Panc1 (cell line): ENCODE measurements around the gene TNFAIP8L1. TPM values are rescaled to one million over a fixed set of nuclear protein-coding genes. Genes with fewer than 3 reads are reported as not detected.

Source experiments
- ATAC-seq: fragments of 200-7000 bp; cut with Tn5 transposase; 2 replicates; pipeline ENCODE4 v1.9.1; 2020; ENCODE audit warnings: mild to moderate bottlenecking, moderate library complexity
- BruUV-seq: library from RNA; stranded (reverse); fragments of 400-500 nt; replicated peaks from 2 replicates; lab custom pipeline; 2021; lab: Mats Ljungman, UMichigan
- CTCF ChIA-PET: fragments of 300-600 bp; sonication (Branson Sonifier 250); formaldehyde crosslinking; loops from one replicate; lab custom pipeline; 2022; ENCODE audit warnings: antibody characterized with exemption; lab: Charles Lee
- POLR2A ChIA-PET: fragments of 300-600 bp; sonication (Branson Sonifier 250); formaldehyde crosslinking; loops from one replicate; lab custom pipeline; 2022; ENCODE audit warnings: antibody characterized with exemption; lab: Charles Lee
- DNase-seq: peaks from one replicate; pipeline ENCODE4 v3.0.0-alpha.2; 2010; ENCODE audit warnings: low read depth, low spot score
- H3K27ac ChIP-seq: 2 replicates; pipeline ENCODE4 v1.5.1; 2011; ENCODE audit warnings: mild to moderate bottlenecking, low read length, inconsistent platforms
- H3K27me3 ChIP-seq: fragments of 200-500 bp; sonication (Bioruptor generic); 2 replicates; pipeline ENCODE4 v1.6.0; 2014; ENCODE audit warnings: low read length, inconsistent platforms; ENCODE audit not compliant: control insufficient read depth, insufficient read depth
- H3K36me3 ChIP-seq: fragments of 200-500 bp; sonication (Bioruptor generic); 2 replicates; pipeline ENCODE4 v1.5.1; 2014; ENCODE audit warnings: inconsistent platforms, mild to moderate bottlenecking, low read length, moderate library complexity; ENCODE audit not compliant: control insufficient read depth, insufficient read depth
- H3K4me1 ChIP-seq: 2 replicates; pipeline ENCODE4 v1.5.1; 2011; ENCODE audit warnings: inconsistent platforms, mild to moderate bottlenecking, low read length, moderate library complexity; ENCODE audit not compliant: control insufficient read depth, insufficient read depth
- H3K4me3 ChIP-seq, 2 experiments: 2 replicates each; pipeline ENCODE4 v1.5.1; 2011 to 2012; ENCODE audit warnings: low read depth in 2 of 2, low read length in 2 of 2, mild to moderate bottlenecking in 2 of 2, inconsistent platforms in 1 of 2, moderate library complexity in 1 of 2
- H3K9me3 ChIP-seq: fragments of 200-500 bp; sonication (Bioruptor generic); 2 replicates; pipeline ENCODE4 v1.5.1; 2014; ENCODE audit warnings: low read depth, mild to moderate bottlenecking, inconsistent platforms, low read length, moderate library complexity; ENCODE audit not compliant: control insufficient read depth, insufficient read depth
- POLR2AphosphoS5 ChIP-seq: IDR thresholded peaks from 2 replicates; pipeline ENCODE4 v1.6.1; 2012; ENCODE audit warnings: mild to moderate bottlenecking, low read depth, low read length, moderate library complexity
- SIN3A ChIP-seq: IDR thresholded peaks from 2 replicates; pipeline ENCODE4 v1.6.1; 2012; ENCODE audit warnings: low read depth, mild to moderate bottlenecking, low read length, moderate library complexity, borderline replicate concordance; ENCODE audit not compliant: insufficient read depth
- TCF7L2 ChIP-seq: IDR thresholded peaks from 2 replicates; pipeline ENCODE4 v1.6.1; 2011; ENCODE audit warnings: mild to moderate bottlenecking, low read depth, low read length, inconsistent platforms
- in situ Hi-C: cut with HindIII; loops from 2 replicates; pipeline ENCODE4 v1.10.0; 2016; ENCODE audit warnings: low sequenced_read_pairs, low pct_unique_long_range_greater_than_20kb
- intact Hi-C: fragments of 100-400 bp; cut with micrococcal nuclease; formaldehyde crosslinking; loops from one replicate; pipeline ENCODE4 v1.10.0; 2022; ENCODE audit not compliant: unreplicated experiment
- total RNA-seq: library from RNA; stranded (reverse); gene quantifications from one replicate; pipeline ENCODE4 v1.2.1, GENCODE V29; 2021; ENCODE audit not compliant: unreplicated experiment
- TF ChIP-seq, protein P1 (sequence below): fragments of 450-650 bp; IDR thresholded peaks from 2 replicates; pipeline ENCODE4 v1.5.1; 2017; ENCODE audit warnings: mild to moderate bottlenecking
- TF ChIP-seq, protein P2 (sequence below), 2 experiments: IDR thresholded peaks; 2 replicates each; pipeline ENCODE4 v1.6.1; 2011 to 2012; ENCODE audit warnings: low read depth in 2 of 2, control low read depth in 1 of 2, low read length in 1 of 2, mild to moderate bottlenecking in 1 of 2, moderate library complexity in 1 of 2; ENCODE audit not compliant: insufficient read depth in 1 of 2

Gene TNFAIP8L1
- total RNA-seq, 1 experiment from 2014 or later: 4.8 TPM

DNA sequence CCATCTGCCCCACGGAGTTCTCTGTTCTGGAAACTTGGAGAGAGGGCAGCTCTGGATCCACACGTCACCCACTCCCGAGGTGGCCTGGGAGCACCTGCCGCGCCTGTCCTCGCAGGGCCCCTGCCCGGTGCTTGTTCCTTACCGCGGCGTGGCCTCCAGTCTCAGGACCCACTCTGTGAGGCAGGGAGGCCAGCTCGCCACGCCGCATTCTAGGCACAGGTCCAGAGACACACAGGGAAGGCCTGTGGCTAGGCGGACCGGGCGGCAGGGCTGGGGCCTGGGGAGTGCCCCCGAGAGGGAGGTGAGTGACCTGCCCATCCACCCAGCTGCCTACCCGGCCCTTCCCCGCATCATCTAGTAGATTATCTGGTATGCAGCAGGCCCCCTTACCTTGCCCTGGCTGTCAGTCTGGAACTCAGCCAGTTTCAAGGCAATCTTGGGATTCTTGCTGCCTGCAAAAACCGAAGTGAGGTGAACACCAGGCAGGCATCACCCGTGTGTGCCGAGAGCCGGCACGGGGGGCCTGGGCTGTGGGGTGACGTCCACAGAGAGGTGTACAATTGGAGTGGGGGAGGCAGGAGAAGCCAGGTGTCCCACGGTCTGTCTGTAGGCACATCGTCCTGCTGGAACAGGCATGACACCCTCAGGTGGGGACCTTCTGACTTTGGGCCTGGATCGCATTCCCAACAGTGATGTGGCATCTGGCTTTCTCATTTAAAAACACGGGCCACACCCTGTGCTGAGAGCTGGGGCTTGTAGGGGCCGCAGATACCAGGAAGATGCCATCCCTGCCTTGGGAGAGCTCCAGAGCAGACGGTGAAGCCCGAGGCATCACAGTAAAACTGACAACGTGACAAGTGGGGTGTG lies 60.7 kb downstream of the TNFAIP8L1 start:
- Histone ChIP-seq H3K27me3 (no peaks in the 10 kb centered on the region), H3K4me3 (no peak overlapping the region), H3K4me1 (peaks cover 3% of the 10 kb centered on the region; the same call in 1 of the 2 replicates), H3K9me3 (no peaks in the 10 kb centered on the region), H3K27ac (no peak overlapping the region), H3K36me3 (peaks cover 2% of the 10 kb centered on the region)
- DNase-seq (no peak), ATAC-seq (no peak)
- POLR2A ChIA-PET: no interaction called here
- CTCF ChIA-PET: no interaction called here
- intact Hi-C loops: no loop called here
- TF ChIP-seq, protein P1, sequence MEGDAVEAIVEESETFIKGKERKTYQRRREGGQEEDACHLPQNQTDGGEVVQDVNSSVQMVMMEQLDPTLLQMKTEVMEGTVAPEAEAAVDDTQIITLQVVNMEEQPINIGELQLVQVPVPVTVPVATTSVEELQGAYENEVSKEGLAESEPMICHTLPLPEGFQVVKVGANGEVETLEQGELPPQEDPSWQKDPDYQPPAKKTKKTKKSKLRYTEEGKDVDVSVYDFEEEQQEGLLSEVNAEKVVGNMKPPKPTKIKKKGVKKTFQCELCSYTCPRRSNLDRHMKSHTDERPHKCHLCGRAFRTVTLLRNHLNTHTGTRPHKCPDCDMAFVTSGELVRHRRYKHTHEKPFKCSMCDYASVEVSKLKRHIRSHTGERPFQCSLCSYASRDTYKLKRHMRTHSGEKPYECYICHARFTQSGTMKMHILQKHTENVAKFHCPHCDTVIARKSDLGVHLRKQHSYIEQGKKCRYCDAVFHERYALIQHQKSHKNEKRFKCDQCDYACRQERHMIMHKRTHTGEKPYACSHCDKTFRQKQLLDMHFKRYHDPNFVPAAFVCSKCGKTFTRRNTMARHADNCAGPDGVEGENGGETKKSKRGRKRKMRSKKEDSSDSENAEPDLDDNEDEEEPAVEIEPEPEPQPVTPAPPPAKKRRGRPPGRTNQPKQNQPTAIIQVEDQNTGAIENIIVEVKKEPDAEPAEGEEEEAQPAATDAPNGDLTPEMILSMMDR: no peak
- no peak for TF ChIP-seq POLR2AphosphoS5
- TF ChIP-seq, protein P2, sequence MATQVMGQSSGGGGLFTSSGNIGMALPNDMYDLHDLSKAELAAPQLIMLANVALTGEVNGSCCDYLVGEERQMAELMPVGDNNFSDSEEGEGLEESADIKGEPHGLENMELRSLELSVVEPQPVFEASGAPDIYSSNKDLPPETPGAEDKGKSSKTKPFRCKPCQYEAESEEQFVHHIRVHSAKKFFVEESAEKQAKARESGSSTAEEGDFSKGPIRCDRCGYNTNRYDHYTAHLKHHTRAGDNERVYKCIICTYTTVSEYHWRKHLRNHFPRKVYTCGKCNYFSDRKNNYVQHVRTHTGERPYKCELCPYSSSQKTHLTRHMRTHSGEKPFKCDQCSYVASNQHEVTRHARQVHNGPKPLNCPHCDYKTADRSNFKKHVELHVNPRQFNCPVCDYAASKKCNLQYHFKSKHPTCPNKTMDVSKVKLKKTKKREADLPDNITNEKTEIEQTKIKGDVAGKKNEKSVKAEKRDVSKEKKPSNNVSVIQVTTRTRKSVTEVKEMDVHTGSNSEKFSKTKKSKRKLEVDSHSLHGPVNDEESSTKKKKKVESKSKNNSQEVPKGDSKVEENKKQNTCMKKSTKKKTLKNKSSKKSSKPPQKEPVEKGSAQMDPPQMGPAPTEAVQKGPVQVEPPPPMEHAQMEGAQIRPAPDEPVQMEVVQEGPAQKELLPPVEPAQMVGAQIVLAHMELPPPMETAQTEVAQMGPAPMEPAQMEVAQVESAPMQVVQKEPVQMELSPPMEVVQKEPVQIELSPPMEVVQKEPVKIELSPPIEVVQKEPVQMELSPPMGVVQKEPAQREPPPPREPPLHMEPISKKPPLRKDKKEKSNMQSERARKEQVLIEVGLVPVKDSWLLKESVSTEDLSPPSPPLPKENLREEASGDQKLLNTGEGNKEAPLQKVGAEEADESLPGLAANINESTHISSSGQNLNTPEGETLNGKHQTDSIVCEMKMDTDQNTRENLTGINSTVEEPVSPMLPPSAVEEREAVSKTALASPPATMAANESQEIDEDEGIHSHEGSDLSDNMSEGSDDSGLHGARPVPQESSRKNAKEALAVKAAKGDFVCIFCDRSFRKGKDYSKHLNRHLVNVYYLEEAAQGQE (IDR thresholded peaks at IDR 0.05; ENCODE audit: insufficient read depth in 1 of 2, low read depth in 2 of 2, low read length in 1 of 2): no peak
- no peak for TF ChIP-seq SIN3A
- no peak for TF ChIP-seq TCF7L2
- no TSS peak for BruUV-seq
- in situ Hi-C loops: no loop called here

DNA sequence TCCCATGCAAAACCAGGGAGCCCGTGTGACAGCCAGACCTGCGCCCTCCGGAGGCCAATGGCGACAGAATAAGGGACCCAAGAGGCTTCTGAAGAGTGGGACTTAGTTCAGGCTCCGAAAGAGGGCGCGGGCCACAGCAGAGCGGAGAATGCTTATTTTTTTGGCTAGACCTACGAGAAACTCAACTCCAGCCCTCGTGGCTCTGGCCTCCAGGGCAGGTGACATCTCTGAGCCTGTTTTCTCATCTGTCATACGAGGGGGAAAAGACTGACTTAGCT lies 61.3 kb downstream of the TNFAIP8L1 start:
- no peak for DNase-seq
- no peak overlapping the region for H3K4me3 ChIP-seq
- intact Hi-C loops (no loop called here), in situ Hi-C loops (no loop called here)
- H3K4me1 ChIP-seq: no peaks in the 10 kb centered on the region
- no peak for ATAC-seq
- TF ChIP-seq TCF7L2 (no peak), SIN3A (no peak), POLR2AphosphoS5 (no peak)
- TF ChIP-seq, protein P1: no peak
- TF ChIP-seq, protein P2 (IDR thresholded peaks at IDR 0.05; ENCODE audit: insufficient read depth in 1 of 2, low read depth in 2 of 2, low read length in 1 of 2): no peak
- H3K27me3 ChIP-seq: no peaks in the 10 kb centered on the region
- peaks cover 2% of the 10 kb centered on the region for H3K36me3 ChIP-seq
- no peak overlapping the region for H3K27ac ChIP-seq
- BruUV-seq: no TSS peak
- H3K9me3 ChIP-seq: no peaks in the 10 kb centered on the region
- POLR2A ChIA-PET: no interaction called here
- CTCF ChIA-PET: no interaction called here
